Measurements from ENCODE around the gene MAPK10. TPM values are rescaled to one million over a fixed set of nuclear protein-coding genes. Genes with fewer than 3 reads are reported as not detected.

The MAPK10 gene
- total RNA-seq, 1 experiment from 2014 or later: 4.7 TPM

DNA sequence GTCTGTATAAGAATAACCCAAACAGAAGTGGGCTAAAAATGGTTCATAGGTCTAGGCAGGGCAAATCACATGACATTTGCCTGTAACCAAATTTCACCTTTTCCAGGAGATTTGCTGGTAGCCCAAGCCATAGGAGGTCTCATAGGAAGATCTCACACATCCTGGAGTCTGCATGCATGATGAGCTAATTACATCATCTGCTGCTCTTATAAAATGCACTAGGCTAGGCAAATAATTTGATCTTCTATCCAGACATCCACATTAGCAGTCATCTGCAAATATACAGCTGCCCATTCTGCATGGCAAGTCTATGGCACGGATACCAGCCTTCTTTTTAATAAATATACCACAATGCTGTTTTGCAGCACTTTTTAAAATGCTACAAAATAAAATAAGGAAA lies 87.2 kb downstream of the MAPK10 start:
- Histone ChIP-seq H2BK15ac (ENCODE audit: low read depth, low read length) (no peak overlapping the region), H3K79me2 (ENCODE audit: insufficient read depth, low read length) (no peaks in the 10 kb centered on the region), H3K9me3 (ENCODE audit: control insufficient read depth, low read depth, low read length) (no peaks in the 10 kb centered on the region), H3K4me1 (ENCODE audit: insufficient read depth, low read length) (no peaks in the 10 kb centered on the region), H2BK5ac (ENCODE audit: insufficient read length, low read length) (no peak overlapping the region), H4K5ac (ENCODE audit: insufficient read length, low read depth, low read length) (no peak overlapping the region), H3K27ac (ENCODE audit: insufficient read length, low read depth, low read length) (no peak overlapping the region), H3K18ac (ENCODE audit: insufficient read length, low read depth, low read length) (no peak overlapping the region), H3K23ac (ENCODE audit: insufficient read length, low read depth, low read length) (no peak overlapping the region), H3K14ac (ENCODE audit: insufficient read depth, low read length) (no peak overlapping the region), H3K56ac (ENCODE audit: insufficient read length, low read depth, low read length) (no peak overlapping the region), H2AFZ (ENCODE audit: low read length) (no peak overlapping the region), H3T11ph (ENCODE audit: low read length) (no peak overlapping the region), H3K27me3 (ENCODE audit: insufficient read depth, low read length) (no peaks in the 10 kb centered on the region), H3K23me2 (ENCODE audit: insufficient read length, low read depth, low read length, poor library complexity, severe bottlenecking) (no peaks in the 10 kb centered on the region), H3K4me2 (ENCODE audit: insufficient read depth, insufficient read length, low read length) (no peak overlapping the region), H4K8ac (replicated peaks; ENCODE audit: insufficient read length, low read depth, low read length) (no peak overlapping the region), H2BK120ac (ENCODE audit: low read depth, low read length, poor library complexity, severe bottlenecking) (no peak overlapping the region), H4K20me1 (ENCODE audit: control insufficient read depth, insufficient read depth, insufficient read length) (no peaks in the 10 kb centered on the region), H3K4ac (ENCODE audit: low read depth, low read length) (no peak overlapping the region), H2BK20ac (ENCODE audit: low read depth, low read length, poor library complexity, severe bottlenecking) (no peak overlapping the region), H4K91ac (ENCODE audit: insufficient read length, low read depth, low read length) (no peak overlapping the region), H2BK12ac (ENCODE audit: insufficient read length, low read depth, low read length) (no peak overlapping the region), H2AK5ac (ENCODE audit: insufficient read length, low read length) (no peak overlapping the region), H3K79me1 (ENCODE audit: insufficient read depth, low read depth, low read length, poor library complexity, severe bottlenecking) (no peaks in the 10 kb centered on the region), H3K9ac (ENCODE audit: extremely low read depth, insufficient read length, low read length) (no peak overlapping the region)
- Mint-ChIP-seq H3K4me3 (no peak overlapping the region), H3K4me1 (peaks cover 4 to 5% of the 10 kb centered on the region in 2 experiments; a peak in 3 of 4 replicates), H3K36me3 (ENCODE audit: insufficient read depth in 1 of 3, low read depth in 3 of 3) (no peaks in the 10 kb centered on the region; a peak in 1 of 7 replicates), H3K27ac (no peak overlapping the region), H3K27me3 (ENCODE audit: low read depth) (no peaks in the 10 kb centered on the region), H3K9me3 (no peaks in the 10 kb centered on the region)
- WGBS (ENCODE audit: extremely low coverage, insufficient read length, low lambda C conversion rate): no CpG with 5 or more reads among the region's 1 CpG
- no peak for DNase-seq
- TF ChIP-seq, protein P1, sequence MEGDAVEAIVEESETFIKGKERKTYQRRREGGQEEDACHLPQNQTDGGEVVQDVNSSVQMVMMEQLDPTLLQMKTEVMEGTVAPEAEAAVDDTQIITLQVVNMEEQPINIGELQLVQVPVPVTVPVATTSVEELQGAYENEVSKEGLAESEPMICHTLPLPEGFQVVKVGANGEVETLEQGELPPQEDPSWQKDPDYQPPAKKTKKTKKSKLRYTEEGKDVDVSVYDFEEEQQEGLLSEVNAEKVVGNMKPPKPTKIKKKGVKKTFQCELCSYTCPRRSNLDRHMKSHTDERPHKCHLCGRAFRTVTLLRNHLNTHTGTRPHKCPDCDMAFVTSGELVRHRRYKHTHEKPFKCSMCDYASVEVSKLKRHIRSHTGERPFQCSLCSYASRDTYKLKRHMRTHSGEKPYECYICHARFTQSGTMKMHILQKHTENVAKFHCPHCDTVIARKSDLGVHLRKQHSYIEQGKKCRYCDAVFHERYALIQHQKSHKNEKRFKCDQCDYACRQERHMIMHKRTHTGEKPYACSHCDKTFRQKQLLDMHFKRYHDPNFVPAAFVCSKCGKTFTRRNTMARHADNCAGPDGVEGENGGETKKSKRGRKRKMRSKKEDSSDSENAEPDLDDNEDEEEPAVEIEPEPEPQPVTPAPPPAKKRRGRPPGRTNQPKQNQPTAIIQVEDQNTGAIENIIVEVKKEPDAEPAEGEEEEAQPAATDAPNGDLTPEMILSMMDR (conservative IDR thresholded peaks at IDR 0.05): no peak
